Stimulated activated CD8-positive, alpha-beta memory T cell treated with anti-CD3 and anti-CD28 coated beads, Interleukin-12 subunit alpha, Interleukin-12 subunit beta, amount 100 ng/mL, for 1 hour (primary cell): ENCODE data around the gene RAB8B.

Experiments
- DNase-seq: peaks from one replicate; pipeline ENCODE4 v3.0.0-alpha.2; 2020; ENCODE audit warnings: low read depth

Gene RAB8B

GRCh38 chr15:63185206-63185605 is 4.2 kb upstream of the RAB8B start:
- DNase-seq, result no peak

- DNase-seq, result no peak
Observed at GRCh38 chr15:63186065-63186464, 3.3 kb upstream of the RAB8B start.

GRCh38 chr15:63187589-63188226 is 1.7 kb upstream of the RAB8B start:
- DNase-seq, result no peak

GRCh38 chr15:63188247-63188925 is 1.0 kb upstream of the RAB8B start:
- no peak for DNase-seq

DNA sequence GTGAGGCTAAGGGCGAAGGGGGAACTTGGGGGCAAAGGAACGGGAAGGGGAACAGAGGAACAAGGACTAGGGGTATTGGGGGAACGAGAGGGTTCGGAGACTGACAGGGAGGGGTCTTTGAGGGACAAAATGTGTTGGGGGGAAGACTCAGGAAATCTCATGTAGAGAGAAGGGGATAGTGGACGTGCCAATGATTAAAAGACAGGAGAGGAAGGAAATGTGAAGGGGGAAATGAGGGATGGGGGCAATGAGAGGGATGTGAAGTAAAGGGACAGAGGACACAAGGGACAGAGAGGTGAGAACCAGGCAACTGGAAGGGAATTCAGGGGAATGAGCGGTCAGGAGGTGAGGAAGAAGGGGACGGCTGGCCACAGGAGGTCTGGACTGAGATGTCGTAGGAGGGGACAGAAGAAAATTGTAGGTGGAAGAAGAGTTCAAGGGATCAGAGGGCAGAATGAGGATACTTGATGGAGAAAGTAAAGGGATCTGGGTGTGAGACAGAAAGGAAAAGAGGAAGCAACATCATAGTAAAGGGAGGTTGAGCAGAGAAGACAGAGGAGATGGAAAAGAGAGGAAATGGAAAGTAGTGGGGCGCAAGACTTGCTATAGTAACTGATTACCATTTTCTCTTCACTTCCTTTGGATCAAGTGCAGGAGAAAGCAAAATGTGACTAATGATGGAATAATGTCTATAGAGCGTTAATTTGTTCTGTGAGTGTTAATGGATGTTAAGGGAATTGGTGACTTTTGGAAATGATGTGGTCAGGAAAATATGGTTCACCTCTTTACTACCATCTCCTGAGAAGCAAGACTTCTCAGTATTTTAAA is 749 bp downstream of the RAB8B start:
- no peak for DNase-seq

GRCh38 chr15:63190769-63191649 is 1.6 kb downstream of the RAB8B start:
- no peak for DNase-seq

DNA sequence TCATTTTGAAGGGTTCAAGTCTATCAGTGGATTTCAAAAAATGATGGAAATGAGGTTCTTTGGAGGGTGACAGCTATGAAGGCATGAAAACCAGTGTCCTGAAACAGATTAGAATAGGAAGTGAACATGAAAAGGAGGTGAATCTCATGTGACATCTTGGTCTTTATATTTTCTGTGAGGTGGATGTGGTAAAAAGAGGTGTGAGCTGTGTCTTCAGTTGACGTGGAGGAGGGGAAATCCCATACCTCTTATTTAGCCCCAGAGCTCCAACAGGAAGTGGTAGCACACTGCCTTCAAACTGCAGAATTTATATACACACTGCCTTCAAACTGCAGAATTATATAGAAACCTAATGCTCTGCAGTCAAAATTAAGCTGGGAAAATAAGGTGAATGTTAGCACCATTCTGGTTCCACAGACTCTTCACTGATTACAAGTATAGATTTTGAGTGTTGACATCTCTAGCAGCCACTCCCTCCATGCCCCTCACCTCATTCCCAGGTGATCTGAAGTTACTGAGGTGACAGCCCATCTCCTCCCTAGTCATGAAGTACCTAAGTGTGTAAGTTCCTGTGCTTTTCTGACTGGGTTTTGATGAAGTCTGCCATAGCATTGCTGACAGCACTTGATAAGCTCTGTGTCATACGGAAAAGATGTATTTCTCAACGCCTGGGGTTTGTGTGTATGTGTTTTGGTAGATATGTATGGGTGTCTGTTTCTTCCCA is 2.7 kb downstream of the RAB8B start:
- DNase-seq, result peak; percentile 32

DNA sequence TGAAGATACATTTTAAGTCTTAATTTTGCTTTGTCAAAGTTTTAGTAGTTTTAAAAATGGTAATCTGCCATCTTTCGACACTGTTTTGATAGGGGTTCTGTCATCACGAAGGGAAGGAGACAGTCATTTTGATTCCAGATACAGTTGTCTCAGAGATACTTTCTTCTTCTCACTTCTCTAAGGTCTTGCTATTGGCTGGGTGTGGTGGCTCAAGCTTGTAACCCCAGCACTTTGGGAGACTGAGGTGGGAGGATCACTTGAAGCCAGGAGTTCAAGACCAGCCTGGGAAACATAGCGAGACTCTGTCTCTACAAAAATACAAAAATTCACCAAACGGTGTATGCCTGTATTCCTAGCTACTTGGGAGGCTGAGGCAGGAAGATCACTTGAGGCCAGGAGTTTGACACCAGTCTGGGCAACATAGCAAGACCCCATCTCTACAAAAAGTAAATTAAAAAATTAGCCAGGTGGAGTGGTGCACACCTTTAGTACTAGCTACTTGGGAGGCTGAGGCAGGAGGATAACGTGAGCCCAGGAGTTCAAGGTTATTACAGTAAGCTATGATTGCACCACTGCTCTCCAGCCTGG is 3.3 kb downstream of the RAB8B start:
- no peak for DNase-seq

- DNase-seq, result no peak
Observed at GRCh38 chr15:63194302-63194701, 4.9 kb downstream of the RAB8B start.

- DNase-seq, result no peak
Observed at GRCh38 chr15:63194880-63195568, 5.6 kb downstream of the RAB8B start.

GRCh38 chr15:63195569-63196015 is 6.2 kb downstream of the RAB8B start:
- no peak for DNase-seq

DNA sequence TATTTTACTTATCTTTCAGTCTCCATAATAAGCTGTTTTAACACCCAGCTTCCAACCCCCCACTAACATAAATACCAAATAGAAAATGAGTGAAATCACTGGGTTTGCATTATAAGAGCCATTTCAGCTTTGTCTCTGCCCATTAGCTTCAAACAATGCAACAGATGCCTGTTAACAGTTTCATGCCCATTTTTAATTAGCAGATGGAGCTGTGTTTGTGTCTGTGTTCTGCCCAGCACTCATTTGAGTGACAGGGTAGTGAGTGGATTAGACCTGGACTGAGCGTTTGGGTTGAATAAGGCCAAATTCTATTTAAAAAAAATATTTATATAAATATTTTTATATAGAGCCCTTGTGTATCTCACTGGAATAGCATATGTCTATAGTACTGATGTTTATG is 7.4 kb downstream of the RAB8B start:
- DNase-seq, result no peak

DNA sequence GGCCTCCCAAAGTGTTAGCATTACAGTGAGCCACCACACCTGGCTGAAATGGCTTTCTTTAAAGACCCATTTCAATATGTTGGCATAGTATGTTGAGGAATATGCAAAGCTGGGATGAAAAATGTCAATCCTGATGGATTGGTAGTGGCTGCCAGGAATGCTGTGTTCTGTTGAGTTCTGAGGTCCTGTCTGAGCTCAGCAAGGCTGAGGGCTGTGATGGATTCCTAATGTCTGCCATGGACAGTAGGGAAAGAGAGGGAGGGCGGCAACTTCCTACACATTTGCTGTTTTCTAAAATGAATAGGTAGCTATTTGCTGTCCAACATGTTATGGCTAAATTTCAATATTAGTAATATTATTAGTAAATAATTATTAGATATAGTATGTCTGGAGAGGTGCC is 8.2 kb downstream of the RAB8B start:
- no peak for DNase-seq

GRCh38 chr15:63198371-63199250 is 9.2 kb downstream of the RAB8B start:
- DNase-seq, result no peak

DNA sequence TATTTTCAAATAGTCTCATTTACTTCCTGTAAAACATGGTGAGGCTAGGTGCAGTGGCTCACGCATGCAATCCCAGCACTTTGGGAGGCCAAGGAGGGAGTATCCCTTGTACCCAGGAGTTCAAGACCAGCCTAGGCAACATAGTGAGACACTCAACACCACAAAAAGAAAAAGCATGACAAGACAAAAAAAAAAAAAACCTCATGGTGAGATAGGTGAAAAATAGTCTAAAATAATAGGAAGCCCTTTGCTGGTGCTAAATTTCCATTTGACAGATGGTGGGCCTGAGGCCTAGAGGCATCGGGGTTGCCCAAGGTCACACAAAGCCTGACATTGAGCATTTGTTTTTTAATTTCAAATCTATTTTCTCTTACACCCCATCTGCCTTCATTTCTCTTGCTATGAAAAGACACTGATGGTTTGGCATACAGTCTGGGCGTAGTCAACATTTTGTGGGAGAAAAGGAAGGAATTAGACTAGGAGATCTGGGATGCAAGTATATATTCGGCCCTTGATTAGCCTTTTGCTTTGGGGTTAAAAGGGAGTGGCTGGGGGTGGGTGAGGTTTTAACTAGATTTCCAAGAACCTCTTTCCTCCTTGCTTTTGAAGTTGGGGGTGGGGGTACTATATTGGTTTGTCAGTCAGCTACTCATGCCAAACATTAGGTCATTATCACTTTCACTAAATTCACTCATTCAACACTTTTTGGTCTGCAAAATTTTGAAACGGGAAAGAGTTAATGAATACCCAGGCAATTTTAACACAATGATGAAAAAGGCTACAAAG is 11.3 kb downstream of the RAB8B start:
- no peak for DNase-seq

DNA sequence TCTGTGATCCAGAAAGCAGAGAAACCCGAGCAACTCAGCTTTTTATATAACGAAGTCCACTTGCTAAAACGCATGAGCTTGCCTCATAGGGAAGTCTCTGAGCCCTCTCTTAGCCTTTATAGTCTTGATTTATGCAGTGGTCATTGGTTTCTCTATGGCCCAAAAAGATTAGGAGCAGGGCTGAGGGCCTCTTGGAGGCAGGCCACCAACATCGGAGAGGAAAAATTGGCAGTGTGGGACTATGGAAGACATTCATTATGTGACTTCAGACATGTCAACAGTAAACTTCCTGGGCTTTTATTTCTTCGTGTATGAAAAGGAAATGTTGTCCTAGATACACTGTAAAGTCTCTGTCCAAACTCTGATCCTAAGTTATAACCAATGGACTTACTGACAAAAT is 13.5 kb downstream of the RAB8B start:
- DNase-seq, result no peak

GRCh38 chr15:63203451-63204090 is 14.2 kb downstream of the RAB8B start:
- DNase-seq, result peak; percentile 28

- DNase-seq, result no peak
Observed at GRCh38 chr15:63206079-63206478, 16.7 kb downstream of the RAB8B start.
